H1 (cell line): ENCODE results near the gene CWC27. TPM values are rescaled to one million over a fixed set of nuclear protein-coding genes. Genes with fewer than 3 reads are reported as not detected.
A peak's percentile ranks its signal among the peaks of the same experiment; 100 is the strongest.

Experiments
- BRCA1 ChIP-seq: IDR thresholded peaks from 2 replicates; pipeline ENCODE4 v1.6.1; 2012; ENCODE audit warnings: low read depth, low read length, improper control_type of control experiment
- CEBPB ChIP-seq: IDR thresholded peaks from 2 replicates; pipeline ENCODE4 v1.6.1; 2012; ENCODE audit warnings: low read depth, low read length
- CHD7 ChIP-seq: fragments of 300-600 bp; sonication (generic); IDR thresholded peaks from 2 replicates; pipeline ENCODE4 v1.7.1; 2012; ENCODE audit warnings: low read length, moderate library complexity, mild to moderate bottlenecking, inconsistent platforms; ENCODE audit not compliant: insufficient replicate concordance
- CREB1 ChIP-seq: IDR thresholded peaks from 2 replicates; pipeline ENCODE4 v1.6.1; 2012; ENCODE audit warnings: inconsistent platforms
- FOSL1 ChIP-seq: IDR thresholded peaks from 2 replicates; pipeline ENCODE4 v1.6.1; 2011; ENCODE audit warnings: mild to moderate bottlenecking, low read depth, low read length, moderate library complexity; ENCODE audit not compliant: insufficient read depth
- KDM5A ChIP-seq: fragments of 200-600 bp; IDR thresholded peaks from 2 replicates; pipeline ENCODE4 v1.7.1; 2012; ENCODE audit warnings: mild to moderate bottlenecking, low read length, inconsistent platforms, mixed read lengths
- MAFK ChIP-seq: IDR thresholded peaks from 2 replicates; pipeline ENCODE4 v1.6.1; 2012; ENCODE audit warnings: low read depth, mild to moderate bottlenecking, improper control_type of control experiment, low read length
- SIRT6 ChIP-seq: IDR thresholded peaks from one replicate; pipeline ENCODE4 v1.7.1; 2012; ENCODE audit warnings: low read length, inconsistent platforms
- TEAD4 ChIP-seq: IDR thresholded peaks from 2 replicates; pipeline ENCODE4 v1.6.1; 2012; ENCODE audit warnings: low read depth, low read length, inconsistent platforms, mixed read lengths
- polyA plus RNA-seq, 7 experiments: library from polyadenylated mRNA; depleted of rRNA in 3 of 7; stranded (reverse) in 5 of 7; unstranded in 2 of 7; fragments of >200 nt in 5 of 7; fragments of 200-250 nt in 2 of 7; gene quantifications; 1 replicate in 5 of 7; 2 replicates in 1 of 7; 4 replicates in 1 of 7; pipeline versions ENCODE4 v1.2.1 to v1.2.3, GENCODE V29; 2011 to 2013; ENCODE audit warnings: missing spikeins in 2 of 7, mixed read lengths in 2 of 7
- total RNA-seq: library from RNA; stranded (reverse); fragmentation: NEBNext Ultra II Directional; extraction: Animal tissue kit (Norgen Biotek cat#: 25700); gene quantifications from 2 replicates; pipeline ENCODE4 v1.2.1, GENCODE V29; 2021

The CWC27 gene
- total and polyA plus RNA-seq, 2 of the 8 experiments (the other 6 are each of a cell fraction or from before 2014, with no cell fraction given) = 24.9 to 43.4 TPM

GRCh38 chr5:64754066-64754465 lies 14.7 kb upstream of the CWC27 start (continued):
- peak; percentile 98 for TF ChIP-seq CHD7
- no peak for TF ChIP-seq CEBPB
- TF ChIP-seq CREB1 = no peak
- TF ChIP-seq TEAD4 = no peak
- no peak for TF ChIP-seq SIRT6
- TF ChIP-seq FOSL1 = no peak
- no peak for TF ChIP-seq KDM5A
- TF ChIP-seq MAFK = peak; percentile 13; the same call in 1 of the 2 replicates
- no peak for TF ChIP-seq BRCA1
